SK-N-MC (cell line): Measurements from ENCODE around the gene NCK2.

ENCODE experiments used
- EZH2 ChIP-seq: fragments of 200-600 bp; sonication (generic); IDR thresholded peaks from one replicate; pipeline ENCODE4 v1.6.1; 2017; ENCODE audit warnings: antibody characterized with exemption
- FOXP2 ChIP-seq: optimal IDR thresholded peaks from 2 replicates; pipeline ENCODE3; 2011; ENCODE audit warnings: mild to moderate bottlenecking, moderate library complexity; ENCODE audit not compliant: insufficient read depth; ENCODE audit errors: extremely low read length, control extremely low read depth
- POLR2AphosphoS5 ChIP-seq: IDR thresholded peaks from 2 replicates; pipeline ENCODE4 v1.6.1; 2012; ENCODE audit warnings: mild to moderate bottlenecking, low read depth, low read length, borderline replicate concordance

GRCh38 chr2:105853354-105854088 is 108.8 kb downstream of the NCK2 start:
- TF ChIP-seq POLR2AphosphoS5 (no peak), EZH2 (no peak), FOXP2 (no peak)
